Fibroblast of lung (primary cell): Measurements from ENCODE around the gene RIF1. TPM values are rescaled to one million over a fixed set of nuclear protein-coding genes. Genes with fewer than 3 reads are reported as not detected.

Source experiments
- DNase-seq, 2 donors: peaks; one replicate each; pipeline versions ENCODE4 v3.0.0 to v3.0.0-alpha.2; 2010; ENCODE audit warnings: low read depth in 2 of 2
- H2AFZ ChIP-seq: 2 replicates; pipeline ENCODE4 v1.5.1; 2012; ENCODE audit warnings: low read length, control low read depth, inconsistent platforms
- H3K27ac ChIP-seq: 2 replicates; pipeline ENCODE4 v1.5.1; 2011; ENCODE audit warnings: low read length, control low read depth; ENCODE audit not compliant: insufficient read depth
- H3K27me3 ChIP-seq: 2 replicates; pipeline ENCODE4 v1.5.1; 2011; ENCODE audit warnings: mild to moderate bottlenecking, low read length; ENCODE audit not compliant: control insufficient read depth, insufficient read depth
- H3K36me3 ChIP-seq: 2 replicates; pipeline ENCODE4 v1.5.1; 2011; ENCODE audit warnings: low read length; ENCODE audit not compliant: control insufficient read depth, insufficient read depth
- H3K4me1 ChIP-seq: 2 replicates; pipeline ENCODE4 v1.5.1; 2011; ENCODE audit warnings: low read length; ENCODE audit not compliant: control insufficient read depth, insufficient read depth; ENCODE audit errors: extremely low read depth
- H3K4me2 ChIP-seq: 2 replicates; pipeline ENCODE4 v1.5.1; 2011; ENCODE audit warnings: low read length, control low read depth; ENCODE audit not compliant: insufficient read depth; ENCODE audit errors: extremely low read depth
- H3K4me3 ChIP-seq, 4 experiments: fragments of 200-600 bp in 1 of 4; sonication (generic) in 1 of 4; replicated peaks in 1 of 4; 2 replicates each; pipeline ENCODE4 v1.5.1; 2011 to 2016; ENCODE audit warnings: low read length in 4 of 4, low read depth in 3 of 4, mild to moderate bottlenecking in 3 of 4, control low read depth in 2 of 4, inconsistent platforms in 1 of 4, mixed read lengths in 1 of 4; ENCODE audit not compliant: insufficient read depth in 1 of 4; ENCODE audit errors: control extremely low read depth in 1 of 4
- H3K79me2 ChIP-seq: 2 replicates; pipeline ENCODE4 v1.5.1; 2012; ENCODE audit warnings: mild to moderate bottlenecking, low read length, inconsistent platforms; ENCODE audit not compliant: control insufficient read depth, insufficient read depth
- H3K9ac ChIP-seq: 2 replicates; pipeline ENCODE4 v1.5.1; 2011; ENCODE audit warnings: mild to moderate bottlenecking, low read length, control low read depth; ENCODE audit not compliant: insufficient read depth
- H3K9me3 ChIP-seq: 2 replicates; pipeline ENCODE4 v1.5.1; 2012; ENCODE audit warnings: low read depth, low read length; ENCODE audit not compliant: control insufficient read depth, insufficient read depth
- H4K20me1 ChIP-seq: 2 replicates; pipeline ENCODE4 v1.5.1; 2011; ENCODE audit warnings: low read length; ENCODE audit not compliant: control insufficient read depth, insufficient read depth; ENCODE audit errors: extremely low read depth
- CTCF ChIP-seq, 2 donors: IDR thresholded peaks in 1 of 2; conservative IDR thresholded peaks in 1 of 2; 1 replicate in 1 of 2; 2 replicates in 1 of 2; pipeline ENCODE4 v1.5.1; 2011 to 2012; ENCODE audit warnings: low read length in 2 of 2, control low read depth in 1 of 2, inconsistent platforms in 1 of 2, low read depth in 1 of 2, mild to moderate bottlenecking in 1 of 2
- EZH2 ChIP-seq: IDR thresholded peaks from 2 replicates; pipeline ENCODE4 v1.5.1; 2012; ENCODE audit warnings: low read length, control low read depth, mild to moderate bottlenecking; ENCODE audit errors: missing control alignments
- polyA plus RNA-seq, 2 donors: library from polyadenylated mRNA; depleted of rRNA in 1 of 2; stranded (reverse) in 1 of 2; unstranded in 1 of 2; fragments of >200 nt; gene quantifications; 2 replicates each; pipeline ENCODE4 v1.2.1, GENCODE V29; 2011 to 2012; ENCODE audit warnings: missing spikeins in 1 of 2
- total RNA-seq: library from RNA; depleted of rRNA; stranded (reverse); fragments of >200 nt; gene quantifications from 2 replicates; pipeline ENCODE4 v1.2.1, GENCODE V29; 2014

RIF1 gene
- total and polyA plus RNA-seq, 2 donors (not counting 1 experiment from before 2014, with no cell fraction given), result 14.8 to 36.5 TPM

- H3K36me3 ChIP-seq, result no peaks in the 10 kb centered on the region
- no peak overlapping the region for H2AFZ ChIP-seq
- no peaks in the 10 kb centered on the region for H4K20me1 ChIP-seq
- DNase-seq, result no peak
- no peaks in the 10 kb centered on the region for H3K9me3 ChIP-seq
- no peak for TF ChIP-seq EZH2
- TF ChIP-seq CTCF (conservative IDR thresholded peaks at IDR 0.05 in 1 of 2, IDR thresholded peaks at IDR 0.05 in 1 of 2; ENCODE audit: low read depth in 1 of 2, low read length in 2 of 2), result no peak
- no peaks in the 10 kb centered on the region for H3K79me2 ChIP-seq
- no peak overlapping the region for H3K27ac ChIP-seq
- no peak overlapping the region for H3K9ac ChIP-seq
- no peaks in the 10 kb centered on the region for H3K4me1 ChIP-seq
- H3K4me2 ChIP-seq, result no peak overlapping the region
- H3K4me3 ChIP-seq, result no peak overlapping the region
- no peaks in the 10 kb centered on the region for H3K27me3 ChIP-seq
Observed at GRCh38 chr2:151522556-151522955, 112.9 kb downstream of the RIF1 start.

GRCh38 chr2:151523850-151524249 is 114.1 kb downstream of the RIF1 start:
- H3K4me2 ChIP-seq, result no peak overlapping the region
- TF ChIP-seq CTCF (conservative IDR thresholded peaks at IDR 0.05 in 1 of 2, IDR thresholded peaks at IDR 0.05 in 1 of 2; ENCODE audit: low read depth in 1 of 2, low read length in 2 of 2), result no peak
- no peak for TF ChIP-seq EZH2
- H3K9me3 ChIP-seq, result no peaks in the 10 kb centered on the region
- H3K9ac ChIP-seq, result no peak overlapping the region
- H3K4me1 ChIP-seq, result no peaks in the 10 kb centered on the region
- no peaks in the 10 kb centered on the region for H3K36me3 ChIP-seq
- H3K27me3 ChIP-seq, result no peaks in the 10 kb centered on the region
- no peak overlapping the region for H2AFZ ChIP-seq
- H4K20me1 ChIP-seq, result no peaks in the 10 kb centered on the region
- H3K27ac ChIP-seq, result no peak overlapping the region
- no peak overlapping the region for H3K4me3 ChIP-seq
- peak in 1 of 2 donors; percentile 15 for DNase-seq
- no peaks in the 10 kb centered on the region for H3K79me2 ChIP-seq

- H3K27ac ChIP-seq, result no peak overlapping the region
- DNase-seq, result no peak
- H3K9me3 ChIP-seq, result no peaks in the 10 kb centered on the region
- H3K79me2 ChIP-seq, result no peaks in the 10 kb centered on the region
- TF ChIP-seq EZH2 (no peak), CTCF (conservative IDR thresholded peaks at IDR 0.05 in 1 of 2, IDR thresholded peaks at IDR 0.05 in 1 of 2; ENCODE audit: low read depth in 1 of 2, low read length in 2 of 2) (no peak)
- no peak overlapping the region for H3K9ac ChIP-seq
- H3K4me3 ChIP-seq, result no peak overlapping the region
- H4K20me1 ChIP-seq, result no peaks in the 10 kb centered on the region
- H2AFZ ChIP-seq, result no peak overlapping the region
- H3K4me1 ChIP-seq, result no peaks in the 10 kb centered on the region
- no peak overlapping the region for H3K4me2 ChIP-seq
- no peaks in the 10 kb centered on the region for H3K27me3 ChIP-seq
- no peaks in the 10 kb centered on the region for H3K36me3 ChIP-seq
Observed at GRCh38 chr2:151525821-151526373, 116.2 kb downstream of the RIF1 start.
